GM18907 (cell line): ENCODE measurements around the gene CSK.
"Not testable (repeated sequence)": the region's sequence is repeated elsewhere in the genome, so short reads cannot be mapped to it uniquely, and the experiment has no call there.

Experiments
- ATAC-seq: cut with Tn5 transposase; IDR thresholded peaks from one replicate; pipeline ENCODE4 v1.9.1; 2021; ENCODE audit warnings: mild to moderate bottlenecking, moderate library complexity; ENCODE audit not compliant: unreplicated experiment

CSK gene

GRCh38 chr15:74781431-74782258 is at the start of gene CSK:
Gene CSK, plus strand, starts transcription at chr15:74782080. Its CDS starts 16,218 bp downstream, at chr15:74798298.
- peak; percentile 30 for ATAC-seq

GRCh38 chr15:74732846-74733245 is 49.0 kb upstream of the CSK start:
- ATAC-seq = no peak

- ATAC-seq = no peak
Observed at GRCh38 chr15:74733269-74733668, 48.6 kb upstream of the CSK start.

- ATAC-seq = no peak
Observed at GRCh38 chr15:74735305-74735704, 46.6 kb upstream of the CSK start.

- ATAC-seq = not testable (repeated sequence)
Observed at GRCh38 chr15:74738239-74738638, 43.6 kb upstream of the CSK start.

GRCh38 chr15:74742422-74742821 is 39.5 kb upstream of the CSK start:
- no peak for ATAC-seq

GRCh38 chr15:74746389-74746788 is 35.5 kb upstream of the CSK start:
- ATAC-seq = no peak

GRCh38 chr15:74748322-74748946 is 33.4 kb upstream of the CSK start, which contains the start of gene CYP1A2:
Gene CYP1A2, plus strand, starts transcription at chr15:74748845. Its CDS starts 894 bp downstream, at chr15:74749739.
- no peak for ATAC-seq

- ATAC-seq = no peak
Observed at GRCh38 chr15:74749832-74750231, 32.0 kb upstream of the CSK start.

GRCh38 chr15:74750751-74751150 is 31.1 kb upstream of the CSK start:
- no peak for ATAC-seq

GRCh38 chr15:74752011-74752410 is 29.9 kb upstream of the CSK start:
- no peak for ATAC-seq

- no peak for ATAC-seq
Observed at GRCh38 chr15:74752531-74752930, 29.3 kb upstream of the CSK start.

- no peak for ATAC-seq
Observed at GRCh38 chr15:74754593-74755215, 27.2 kb upstream of the CSK start.

- ATAC-seq = no peak
Observed at GRCh38 chr15:74758736-74759135, 23.1 kb upstream of the CSK start.

GRCh38 chr15:74762791-74763150 is 19.1 kb upstream of the CSK start:
- ATAC-seq = no peak

GRCh38 chr15:74763416-74763815 is 18.5 kb upstream of the CSK start:
- no peak for ATAC-seq

GRCh38 chr15:74767167-74768098 is 14.4 kb upstream of the CSK start:
- ATAC-seq = no peak

GRCh38 chr15:74768099-74768770 is 13.6 kb upstream of the CSK start:
- no peak for ATAC-seq

- no peak for ATAC-seq
Observed at GRCh38 chr15:74768771-74769342, 13.0 kb upstream of the CSK start.

- ATAC-seq = no peak
Observed at GRCh38 chr15:74769463-74770025, 12.3 kb upstream of the CSK start.
